Activated CD4-positive, alpha-beta T cell treated with anti-CD3 and anti-CD28 coated beads, Interleukin-2, amount 10 ng/mL, durations not matched to agents 7 days and 5 days (primary cell): ENCODE data around the gene KIF25. TPM values are rescaled to one million over a fixed set of nuclear protein-coding genes. Genes with fewer than 3 reads are reported as not detected.
A peak's percentile ranks its signal among the peaks of the same experiment; 100 is the strongest.

ENCODE experiments used
- CTCF ChIA-PET: fragments of 350-600 bp; sonication (Branson Sonifier 250); formaldehyde crosslinking; loops from one replicate; lab custom pipeline; 2021; ENCODE audit warnings: antibody characterized with exemption; lab: Charles Lee
- POLR2A ChIA-PET: fragments of 350-600 bp; sonication (Branson Sonifier 250); formaldehyde crosslinking; loops from one replicate; lab custom pipeline; 2021; ENCODE audit warnings: antibody characterized with exemption; lab: Charles Lee
- DNase-seq: peaks from one replicate; pipeline ENCODE4 v3.0.0-alpha.2; 2020
- H3K27ac Mint-ChIP-seq: one replicate; pipeline ENCODE4 v1.8.0; 2021; ENCODE audit warnings: mild to moderate bottlenecking, moderate library complexity, mixed read lengths
- H3K27me3 Mint-ChIP-seq: one replicate; pipeline ENCODE4 v1.8.0; 2021; ENCODE audit warnings: mixed read lengths
- H3K36me3 Mint-ChIP-seq: one replicate; pipeline ENCODE4 v1.8.0; 2021; ENCODE audit warnings: low read depth, mixed read lengths
- H3K4me1 Mint-ChIP-seq: one replicate; pipeline ENCODE4 v1.8.0; 2021; ENCODE audit warnings: mixed read lengths
- H3K4me3 Mint-ChIP-seq: one replicate; pipeline ENCODE4 v1.8.0; 2021; ENCODE audit warnings: mild to moderate bottlenecking, moderate library complexity, mixed read lengths
- H3K9me3 Mint-ChIP-seq: one replicate; pipeline ENCODE4 v1.8.0; 2021; ENCODE audit warnings: mixed read lengths
- total RNA-seq, 2 experiments: library from RNA; stranded (reverse); gene quantifications; one replicate each; pipeline ENCODE4 v1.2.3, GENCODE V29; 2021

The KIF25 gene
- total RNA-seq, 2 experiments from 2014 or later = not detected

DNA sequence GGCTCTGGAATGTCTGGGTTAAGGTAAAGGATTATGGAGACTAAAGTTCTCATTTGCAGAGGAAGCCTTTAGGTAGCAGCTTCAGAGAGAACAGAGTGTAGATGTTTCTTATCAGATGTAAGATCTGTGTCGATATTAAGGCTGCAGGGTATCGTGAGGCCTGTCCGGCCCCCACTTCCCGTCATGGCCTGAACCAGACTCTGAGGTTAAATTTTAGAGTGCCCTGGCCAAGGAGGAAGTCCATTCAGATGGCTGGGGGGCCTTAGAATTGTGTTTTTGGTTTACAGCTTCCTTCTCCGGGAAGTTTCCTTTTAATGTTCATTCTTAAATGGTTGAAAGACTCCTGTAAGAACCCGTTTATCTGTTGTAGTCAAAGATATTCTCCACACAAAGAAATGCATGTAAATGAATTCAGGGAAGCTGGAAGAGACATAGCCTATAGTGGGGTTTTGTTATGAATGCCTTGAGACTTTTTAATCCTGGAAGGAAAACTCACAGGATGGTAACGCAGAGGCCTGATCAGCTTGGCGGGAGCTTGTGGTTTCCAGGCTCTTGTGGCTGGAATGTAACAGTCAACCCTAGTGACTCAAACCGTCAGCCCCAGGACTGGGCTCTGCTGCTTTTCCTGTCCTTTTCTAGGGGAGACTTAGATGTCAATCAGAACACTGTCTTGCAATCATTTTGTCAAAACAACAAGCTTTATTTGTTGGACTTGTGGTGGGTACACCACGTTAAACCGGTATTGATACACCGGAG, 34.7 kb downstream of the KIF25 start:
- CTCF ChIA-PET = no interaction called here
- peaks cover 11% of the 10 kb centered on the region for H3K27me3 Mint-ChIP-seq
- POLR2A ChIA-PET = interaction anchor here (0.6 kb wide), 1 partner anchor 255 kb away, joined by 3 read pairs; no protein-coding TSS in a partner anchor
- H3K4me3 Mint-ChIP-seq = no peak overlapping the region
- DNase-seq = no peak
- H3K36me3 Mint-ChIP-seq = no peaks in the 10 kb centered on the region
- H3K4me1 Mint-ChIP-seq = peaks cover 3% of the 10 kb centered on the region
- H3K27ac Mint-ChIP-seq = no peak overlapping the region
- peaks cover 2% of the 10 kb centered on the region for H3K9me3 Mint-ChIP-seq

DNA sequence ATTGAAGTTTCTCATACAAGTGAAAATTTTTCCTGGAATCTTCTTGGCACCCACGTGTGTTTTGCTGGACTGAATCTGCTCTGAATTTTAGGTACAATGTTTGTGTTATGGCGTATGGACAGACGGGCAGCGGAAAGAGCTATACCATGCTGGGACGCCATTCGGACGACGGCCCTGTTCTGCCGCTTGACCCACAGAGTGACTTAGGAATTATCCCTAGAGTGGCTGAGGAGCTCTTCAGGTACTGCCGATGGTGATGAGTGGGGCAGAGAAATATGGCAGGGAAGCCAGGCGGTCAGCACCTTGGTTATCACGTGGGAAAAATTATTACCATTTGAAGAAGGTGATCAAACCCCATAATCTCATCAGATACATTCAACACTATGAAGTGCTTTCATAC, 36.3 kb downstream of the KIF25 start:
- Mint-ChIP-seq H3K27me3 (peaks cover 11% of the 10 kb centered on the region), H3K36me3 (no peaks in the 10 kb centered on the region), H3K9me3 (peaks cover 9% of the 10 kb centered on the region), H3K4me3 (no peak overlapping the region), H3K4me1 (peaks cover 3% of the 10 kb centered on the region), H3K27ac (no peak overlapping the region)
- no peak for DNase-seq
- CTCF ChIA-PET = no interaction called here
- POLR2A ChIA-PET = no interaction called here

- POLR2A ChIA-PET = no interaction called here
- H3K4me1 Mint-ChIP-seq = peaks cover 3% of the 10 kb centered on the region
- H3K9me3 Mint-ChIP-seq = peaks cover 13% of the 10 kb centered on the region
- peaks cover 11% of the 10 kb centered on the region for H3K27me3 Mint-ChIP-seq
- no peaks in the 10 kb centered on the region for H3K36me3 Mint-ChIP-seq
- CTCF ChIA-PET = no interaction called here
- no peak overlapping the region for H3K4me3 Mint-ChIP-seq
- DNase-seq = no peak
- no peak overlapping the region for H3K27ac Mint-ChIP-seq
These were observed 37.1 kb downstream of the KIF25 start for GRCh38 chr6:168034537-168034936.

GRCh38 chr6:168035098-168035660, 37.7 kb downstream of the KIF25 start:
- ChIA-PET CTCF (no interaction called here), POLR2A (no interaction called here)
- H3K4me3 Mint-ChIP-seq = no peak overlapping the region
- peaks cover 15% of the 10 kb centered on the region for H3K9me3 Mint-ChIP-seq
- H3K4me1 Mint-ChIP-seq = peaks cover 3% of the 10 kb centered on the region
- no peak overlapping the region for H3K27ac Mint-ChIP-seq
- no peak for DNase-seq
- H3K36me3 Mint-ChIP-seq = no peaks in the 10 kb centered on the region
- peaks cover 11% of the 10 kb centered on the region for H3K27me3 Mint-ChIP-seq

- H3K4me3 Mint-ChIP-seq = peak overlapping the region; percentile 41
- POLR2A ChIA-PET = no interaction called here
These were observed 38.4 kb downstream of the KIF25 start for GRCh38 chr6:168035661-168036545.

GRCh38 chr6:168037242-168037641, 39.8 kb downstream of the KIF25 start:
- ChIA-PET POLR2A (no interaction called here), CTCF (no interaction called here)
- DNase-seq = no peak
- H3K27me3 Mint-ChIP-seq = peaks cover 11% of the 10 kb centered on the region
- H3K4me3 Mint-ChIP-seq = no peak overlapping the region
- no peaks in the 10 kb centered on the region for H3K36me3 Mint-ChIP-seq
- H3K9me3 Mint-ChIP-seq = peaks cover 17% of the 10 kb centered on the region
- H3K4me1 Mint-ChIP-seq = peaks cover 3% of the 10 kb centered on the region
- no peak overlapping the region for H3K27ac Mint-ChIP-seq

More at GRCh38 chr6:168035661-168036545, 38.4 kb downstream of the KIF25 start:
- no peak overlapping the region for H3K27ac Mint-ChIP-seq
- peaks cover 11% of the 10 kb centered on the region for H3K27me3 Mint-ChIP-seq
- H3K36me3 Mint-ChIP-seq = no peaks in the 10 kb centered on the region
- CTCF ChIA-PET = no interaction called here
- H3K9me3 Mint-ChIP-seq = peaks cover 17% of the 10 kb centered on the region
- DNase-seq = no peak
- peaks cover 3% of the 10 kb centered on the region for H3K4me1 Mint-ChIP-seq

DNA sequence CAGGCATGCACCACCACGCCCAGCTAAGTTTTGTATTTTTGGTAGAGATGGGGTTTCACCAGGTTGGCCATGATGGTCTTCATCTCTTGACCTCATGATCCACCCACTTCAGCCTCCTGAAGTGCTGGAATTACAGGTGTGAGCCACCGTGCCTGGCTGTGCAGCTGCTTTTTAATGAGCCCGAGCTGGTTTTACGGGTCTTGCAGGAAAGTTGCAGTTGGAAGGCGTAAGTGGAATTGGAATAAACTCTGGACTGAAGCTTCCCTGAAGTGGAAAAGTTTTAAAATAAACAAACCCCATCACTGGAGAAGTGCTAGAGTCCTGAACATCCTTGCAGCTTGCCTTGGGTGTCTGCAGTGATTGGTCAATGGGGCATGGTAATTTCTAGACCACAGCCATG, 40.4 kb downstream of the KIF25 start:
- H3K4me3 Mint-ChIP-seq = no peak overlapping the region
- no peak for DNase-seq
- H3K27ac Mint-ChIP-seq = no peak overlapping the region
- peaks cover 3% of the 10 kb centered on the region for H3K4me1 Mint-ChIP-seq
- peaks cover 11% of the 10 kb centered on the region for H3K27me3 Mint-ChIP-seq
- POLR2A ChIA-PET = no interaction called here
- H3K9me3 Mint-ChIP-seq = peaks cover 17% of the 10 kb centered on the region
- no peaks in the 10 kb centered on the region for H3K36me3 Mint-ChIP-seq
- CTCF ChIA-PET = no interaction called here

GRCh38 chr6:168038576-168039140, 41.2 kb downstream of the KIF25 start:
- DNase-seq = no peak
- no peak overlapping the region for H3K4me3 Mint-ChIP-seq
- H3K9me3 Mint-ChIP-seq = peaks cover 17% of the 10 kb centered on the region
- POLR2A ChIA-PET = no interaction called here
- CTCF ChIA-PET = no interaction called here
- peaks cover 10% of the 10 kb centered on the region for H3K27me3 Mint-ChIP-seq
- H3K4me1 Mint-ChIP-seq = peaks cover 3% of the 10 kb centered on the region
- no peaks in the 10 kb centered on the region for H3K36me3 Mint-ChIP-seq
- no peak overlapping the region for H3K27ac Mint-ChIP-seq

DNA sequence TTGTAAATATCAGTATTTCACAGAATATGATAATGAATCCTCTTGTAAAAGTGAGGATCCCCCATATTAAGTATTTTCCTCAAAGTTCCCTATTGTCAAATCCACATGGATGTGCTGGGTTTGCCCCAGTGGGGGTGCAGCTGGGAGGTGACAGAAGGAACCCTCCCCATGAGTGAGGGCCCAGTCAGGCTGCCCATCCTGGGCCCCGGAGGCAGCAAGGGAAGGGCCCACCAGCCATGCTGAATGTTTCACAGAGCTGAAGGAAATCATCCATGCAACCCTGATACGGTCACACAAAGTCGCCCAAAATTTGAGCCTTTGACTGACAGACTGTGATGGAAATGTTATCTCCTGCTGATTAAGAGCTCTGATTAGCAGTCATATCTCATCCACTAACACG, 41.8 kb downstream of the KIF25 start:
- DNase-seq = no peak
- ChIA-PET POLR2A (no interaction called here), CTCF (no interaction called here)
- H3K27ac Mint-ChIP-seq = no peak overlapping the region
- no peak overlapping the region for H3K4me3 Mint-ChIP-seq
- peaks cover 3% of the 10 kb centered on the region for H3K4me1 Mint-ChIP-seq
- H3K36me3 Mint-ChIP-seq = no peaks in the 10 kb centered on the region
- H3K9me3 Mint-ChIP-seq = peaks cover 17% of the 10 kb centered on the region
- peaks cover 8% of the 10 kb centered on the region for H3K27me3 Mint-ChIP-seq

DNA sequence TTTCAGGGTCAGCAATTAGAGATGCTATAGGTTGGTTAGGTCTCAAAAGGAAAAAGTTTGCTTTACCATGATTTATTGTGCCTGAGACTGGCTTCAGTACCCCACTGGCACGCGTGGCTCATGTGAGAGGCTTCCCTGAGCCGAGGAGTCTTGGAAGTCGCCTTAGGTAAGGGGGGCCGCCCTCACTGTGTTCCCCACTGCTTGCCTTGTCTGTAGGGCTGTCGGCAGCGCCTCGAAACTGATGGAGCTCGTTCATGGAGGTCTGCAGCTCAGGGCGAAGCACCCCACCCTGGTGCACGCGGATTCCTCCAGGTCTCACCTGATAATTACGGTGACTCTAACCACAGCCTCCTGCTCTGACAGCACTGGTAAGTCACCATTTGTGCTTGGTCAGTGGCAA, 42.4 kb downstream of the KIF25 start:
- Mint-ChIP-seq H3K27me3 (peaks cover 4% of the 10 kb centered on the region), H3K36me3 (no peaks in the 10 kb centered on the region), H3K9me3 (peaks cover 17% of the 10 kb centered on the region), H3K4me3 (no peak overlapping the region), H3K27ac (no peak overlapping the region), H3K4me1 (peaks cover 3% of the 10 kb centered on the region)
- no peak for DNase-seq
- CTCF ChIA-PET = no interaction called here
- POLR2A ChIA-PET = no interaction called here

DNA sequence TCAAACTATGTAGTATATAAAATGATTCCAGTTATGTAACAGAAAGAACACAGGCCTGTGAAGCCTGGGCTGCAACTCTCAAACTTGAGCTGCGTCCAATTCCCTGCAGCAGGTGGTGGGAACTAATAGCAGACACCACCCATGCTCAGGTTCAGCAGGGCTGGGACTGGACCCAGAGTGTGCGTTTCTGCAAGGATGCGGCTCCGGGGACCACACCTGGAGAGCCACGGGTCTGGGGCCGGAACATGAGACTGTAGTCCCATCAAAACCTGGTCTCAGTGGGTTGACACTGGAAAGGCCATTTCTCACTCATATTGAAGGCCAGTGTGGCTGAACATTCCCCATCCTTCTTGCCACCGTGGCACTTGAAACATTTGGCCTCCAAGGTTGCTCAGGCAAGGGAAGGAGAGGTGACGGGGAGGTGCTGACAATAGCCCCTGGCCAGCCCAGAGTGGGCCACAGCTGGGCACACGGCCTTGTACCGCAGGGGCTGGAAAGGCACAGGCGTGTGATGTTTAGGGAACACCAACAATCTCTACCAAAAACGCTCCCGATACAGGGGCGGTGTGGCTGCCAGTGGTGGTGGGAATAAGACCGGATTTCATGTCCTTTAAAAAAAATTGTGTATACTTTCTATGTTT, 43.5 kb downstream of the KIF25 start:
- Mint-ChIP-seq H3K36me3 (no peaks in the 10 kb centered on the region), H3K27me3 (no peaks in the 10 kb centered on the region), H3K4me1 (no peaks in the 10 kb centered on the region), H3K27ac (no peak overlapping the region), H3K4me3 (no peak overlapping the region), H3K9me3 (peaks cover 17% of the 10 kb centered on the region)
- DNase-seq = no peak
- POLR2A ChIA-PET = no interaction called here
- CTCF ChIA-PET = no interaction called here

DNA sequence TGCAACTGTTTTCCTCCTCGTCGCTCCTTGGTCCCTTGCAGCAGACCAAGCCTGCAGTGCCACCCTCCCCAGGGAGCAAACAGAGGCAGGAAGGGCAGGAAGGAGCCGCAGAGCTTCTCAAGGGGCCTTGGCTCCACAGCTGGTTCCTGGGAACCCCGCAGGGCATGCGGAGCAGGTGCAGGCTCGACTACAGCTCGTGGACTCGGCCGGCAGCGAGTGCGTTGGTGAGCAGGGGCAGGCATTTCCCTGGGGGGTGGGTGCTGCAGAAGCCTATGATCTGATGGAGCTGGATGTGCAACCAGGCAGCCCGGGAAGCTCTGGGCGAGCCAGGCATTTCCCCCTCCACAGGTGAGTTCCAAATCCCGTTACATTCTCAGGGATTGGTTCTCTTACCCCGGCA, 44.5 kb downstream of the KIF25 start:
- no peaks in the 10 kb centered on the region for H3K27me3 Mint-ChIP-seq
- no peak overlapping the region for H3K27ac Mint-ChIP-seq
- ChIA-PET POLR2A (no interaction called here), CTCF (no interaction called here)
- H3K9me3 Mint-ChIP-seq = peaks cover 15% of the 10 kb centered on the region
- H3K4me1 Mint-ChIP-seq = no peaks in the 10 kb centered on the region
- no peak for DNase-seq
- no peaks in the 10 kb centered on the region for H3K36me3 Mint-ChIP-seq
- H3K4me3 Mint-ChIP-seq = no peak overlapping the region
